ENCODE data around the gene TMEM213.

Gene TMEM213

GRCh38 chr7:138797715-138798320 lies at the start of gene TMEM213, which contains the start of gene ATP6V0A4:
TSS of gene TMEM213 (plus strand) at chr7:138797994. CDS start at chr7:138798105, 111 bp downstream.
TSS of gene ATP6V0A4 (minus strand) at chr7:138798196. CDS start at chr7:138771247, 26,949 bp downstream.
- TF ChIP-seq CTCF (IDR thresholded peaks at IDR 0.05; ENCODE audit: insufficient read depth, low read length, missing control alignments): no peak
- H3K4me3 ChIP-seq (ENCODE audit: low read depth, low read length): no peak within 1 kb of the TSS
- ChIA-PET CTCF (no interaction called here), POLR2A (no interaction called here)
- DNase-seq (ENCODE audit: low read depth, low spot score): no peak

GRCh38 chr7:138748666-138749065 lies 49.1 kb upstream of the TMEM213 start:
- ChIA-PET POLR2A (no interaction called here), CTCF (interaction anchor here (0.6 to 2.7 kb wide), 2 partner anchors 10 to 843 kb away, joined by 3 to 12 read pairs; no protein-coding TSS in a partner anchor)
- no peak for TF ChIP-seq CTCF (IDR thresholded peaks at IDR 0.05; ENCODE audit: insufficient read depth, low read length, missing control alignments)
- H3K4me3 ChIP-seq (ENCODE audit: low read depth, low read length): no peak overlapping the region
- no peak for DNase-seq (ENCODE audit: low read depth, low spot score)

GRCh38 chr7:138749960-138750359 lies 47.8 kb upstream of the TMEM213 start:
- no peak for DNase-seq (ENCODE audit: low read depth, low spot score)
- TF ChIP-seq CTCF (IDR thresholded peaks at IDR 0.05; ENCODE audit: insufficient read depth, low read length, missing control alignments): no peak
- ChIA-PET CTCF (interaction anchor here (2.7 kb wide), 1 partner anchor 11 kb away, joined by 12 read pairs; no protein-coding TSS in a partner anchor), POLR2A (no interaction called here)
- no peak overlapping the region for H3K4me3 ChIP-seq (ENCODE audit: low read depth, low read length)

- no peak for DNase-seq (ENCODE audit: low read depth, low spot score)
- TF ChIP-seq CTCF (IDR thresholded peaks at IDR 0.05; ENCODE audit: insufficient read depth, low read length, missing control alignments): no peak
- CTCF ChIA-PET: no interaction called here
- POLR2A ChIA-PET: no interaction called here
- no peak overlapping the region for H3K4me3 ChIP-seq (ENCODE audit: low read depth, low read length)
Measured at GRCh38 chr7:138750473-138750872, 47.3 kb upstream of the TMEM213 start.

GRCh38 chr7:138750901-138751464 lies 46.8 kb upstream of the TMEM213 start:
- ChIA-PET POLR2A (no interaction called here), CTCF (no interaction called here)
- no peak overlapping the region for H3K4me3 ChIP-seq (ENCODE audit: low read depth, low read length)

More at GRCh38 chr7:138750901-138751464, 46.8 kb upstream of the TMEM213 start:
- DNase-seq (ENCODE audit: low read depth, low spot score): no peak
- TF ChIP-seq CTCF (IDR thresholded peaks at IDR 0.05; ENCODE audit: insufficient read depth, low read length, missing control alignments): no peak
